HG02798 (cell line): ENCODE data around the gene ARHGAP33.
"Not testable (repeated sequence)": the region's sequence is repeated elsewhere in the genome, so short reads cannot be mapped to it uniquely, and the experiment has no call there.

Source experiments
- ATAC-seq: cut with Tn5 transposase; IDR thresholded peaks from one replicate; pipeline ENCODE4 v1.9.1; 2021; ENCODE audit warnings: mild to moderate bottlenecking; ENCODE audit not compliant: unreplicated experiment, poor library complexity

Gene ARHGAP33

DNA sequence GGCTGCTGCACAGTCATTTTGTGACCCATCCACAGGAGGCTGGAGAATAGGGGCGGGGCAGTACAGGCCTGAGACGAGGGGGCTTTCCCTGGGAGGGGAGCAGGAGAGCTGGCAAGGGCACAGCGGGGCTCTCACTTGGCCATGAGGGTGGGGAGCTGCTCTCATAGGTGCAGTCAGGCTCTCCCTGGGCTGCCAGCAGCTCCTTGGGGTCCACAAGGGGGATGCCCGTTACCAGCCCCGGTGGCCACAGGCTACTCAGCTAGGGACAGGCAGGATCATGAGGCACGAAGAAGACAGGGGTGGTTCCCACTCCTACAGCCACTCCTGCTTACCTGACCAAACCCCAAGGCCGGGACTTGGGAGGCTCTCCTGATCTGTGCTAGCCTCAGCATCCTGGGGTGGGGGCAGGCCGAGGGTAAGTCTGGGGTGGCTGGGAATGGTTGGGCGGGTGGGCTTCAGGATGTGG, 16.5 kb downstream of the ARHGAP33 start:
- no peak for ATAC-seq

DNA sequence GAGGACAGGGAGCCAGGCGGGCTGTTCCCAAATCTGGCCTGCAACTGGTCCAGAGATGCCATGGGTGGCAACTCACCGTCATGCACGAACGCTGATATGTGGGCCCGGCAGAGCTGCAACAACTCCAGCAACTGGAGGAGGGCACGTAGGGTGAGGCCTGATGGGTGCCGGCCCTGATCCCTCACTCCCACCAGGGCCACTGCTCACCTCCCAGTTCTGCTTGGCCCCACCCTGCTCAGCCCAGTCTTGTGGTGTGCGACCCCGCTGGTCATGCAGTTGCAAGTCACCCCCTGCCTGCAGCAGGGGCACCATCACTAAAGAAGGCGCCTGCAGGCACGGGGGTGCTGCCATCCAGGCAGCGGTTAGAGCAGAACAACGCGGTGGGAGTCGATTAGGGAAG, 16.9 kb downstream of the ARHGAP33 start:
- no peak for ATAC-seq

DNA sequence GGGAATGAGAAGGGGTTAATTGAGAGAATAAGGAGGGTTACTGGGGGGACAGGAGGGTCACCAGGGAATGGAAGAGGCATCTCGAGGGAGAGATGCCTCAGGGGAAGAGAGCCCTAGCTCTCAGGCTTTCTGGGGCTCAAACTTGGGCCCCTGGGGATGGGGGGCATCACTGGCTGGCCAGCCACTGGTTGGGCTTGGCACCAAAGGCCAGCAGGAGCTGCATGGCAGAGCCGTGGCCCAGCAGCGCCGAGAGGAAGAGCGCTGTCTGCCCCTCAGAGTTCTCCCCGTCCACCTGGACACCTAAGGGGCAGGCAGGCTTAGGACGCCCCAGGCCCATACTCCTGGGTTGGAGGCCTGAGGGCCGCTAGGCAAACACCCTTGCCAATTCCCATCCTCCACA, 17.5 kb downstream of the ARHGAP33 start:
- no peak for ATAC-seq

DNA sequence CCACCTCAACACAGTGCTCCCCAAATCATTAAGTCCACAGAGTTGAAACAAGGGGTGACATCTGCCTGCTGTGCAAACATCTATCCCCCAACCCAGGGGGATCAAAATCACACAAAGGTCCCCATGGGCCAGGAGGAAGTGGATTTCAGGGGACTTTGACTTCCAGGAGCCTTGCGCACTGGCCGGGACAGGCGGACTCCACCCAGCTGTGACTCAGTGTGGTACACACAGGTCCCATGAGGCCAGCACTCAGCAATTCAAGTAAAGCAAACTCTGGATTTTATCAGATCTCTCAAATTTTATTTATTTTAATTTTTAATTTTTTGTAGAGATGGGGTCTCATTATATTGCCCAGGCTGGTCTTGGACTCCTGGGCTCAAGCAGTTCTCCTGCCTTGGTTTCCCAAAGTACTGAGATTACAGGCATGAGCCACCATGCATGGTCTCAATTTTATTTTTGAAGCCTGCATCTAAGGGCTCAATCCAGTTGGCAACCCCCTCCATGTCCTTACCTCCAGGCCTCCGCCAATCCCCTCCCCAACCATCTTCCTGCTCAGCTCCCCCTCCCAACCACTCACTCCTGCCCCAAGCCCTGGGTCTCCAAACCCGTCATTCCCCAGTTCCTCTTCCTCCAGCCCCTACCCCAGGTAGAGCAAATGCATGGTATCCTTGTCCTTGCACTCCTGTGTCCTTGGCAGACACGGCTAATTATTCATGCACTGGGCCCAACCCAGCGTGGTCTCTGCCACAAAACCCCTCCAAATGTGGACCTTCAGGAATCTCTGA, 18.2 kb downstream of the ARHGAP33 start:
- no peak for ATAC-seq

DNA sequence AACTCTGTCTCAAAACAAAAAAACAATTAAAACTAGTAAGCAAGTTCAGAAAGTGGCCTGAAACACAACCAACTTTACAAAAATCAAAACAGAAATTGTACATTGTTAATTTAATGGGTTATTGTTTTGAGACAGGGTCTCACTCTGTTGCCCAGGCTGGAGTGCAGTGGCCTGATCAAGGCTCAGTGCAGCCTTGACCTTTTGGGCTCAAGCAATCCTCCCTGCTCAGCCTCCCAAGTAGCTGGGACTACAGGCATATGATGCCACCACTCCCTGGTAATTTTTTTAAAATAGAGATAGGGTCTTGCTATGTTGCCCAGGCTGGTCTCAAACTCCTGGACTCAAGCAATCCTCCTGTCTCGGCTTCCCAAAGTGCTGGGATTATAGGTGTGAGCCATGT, 20.2 kb downstream of the ARHGAP33 start:
- ATAC-seq, result not testable (repeated sequence)

DNA sequence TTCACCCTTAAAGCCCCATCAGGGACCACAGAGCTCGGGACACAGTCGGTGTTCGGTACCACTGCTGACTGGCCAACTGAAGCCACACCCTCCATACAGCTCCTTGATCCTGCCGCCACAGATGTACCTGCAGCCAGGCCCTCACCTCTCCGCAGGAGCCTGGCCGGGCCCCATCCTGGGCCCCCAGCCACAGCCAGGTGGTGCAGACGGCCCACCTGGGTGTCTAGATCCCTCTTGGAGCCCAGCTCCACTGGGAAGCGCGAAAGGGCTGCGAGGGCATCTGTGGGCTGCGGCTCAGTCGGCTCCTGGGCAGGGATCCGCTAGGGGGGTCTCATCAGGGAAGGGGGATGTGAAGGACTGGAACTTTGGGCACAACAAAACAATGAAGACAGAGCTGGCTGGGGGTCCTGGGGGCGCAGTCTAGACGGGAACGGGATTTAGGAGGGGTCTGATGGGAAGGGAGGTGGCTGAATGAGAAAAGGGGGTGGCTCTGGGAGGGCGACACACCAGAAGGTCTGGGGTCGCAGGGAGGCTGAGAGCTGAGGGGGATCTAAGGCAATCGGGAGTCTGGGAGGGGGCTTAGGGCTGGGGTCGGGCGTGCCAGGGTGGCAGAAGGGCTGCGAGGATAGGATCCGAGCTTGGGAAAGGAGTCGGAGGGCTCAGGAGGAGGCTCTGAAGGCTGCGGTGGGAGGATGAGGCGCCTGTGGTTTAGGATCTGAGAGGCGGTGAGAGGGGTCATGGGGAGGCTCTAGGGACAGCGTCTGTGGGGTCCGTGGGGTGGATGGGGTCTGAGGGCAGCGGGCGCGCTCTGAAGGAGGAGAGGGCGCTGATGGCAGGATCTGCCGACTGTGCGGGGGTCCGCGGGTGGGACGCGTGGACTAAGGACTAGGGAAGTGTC, 21.5 kb downstream of the ARHGAP33 start:
- no peak for ATAC-seq

DNA sequence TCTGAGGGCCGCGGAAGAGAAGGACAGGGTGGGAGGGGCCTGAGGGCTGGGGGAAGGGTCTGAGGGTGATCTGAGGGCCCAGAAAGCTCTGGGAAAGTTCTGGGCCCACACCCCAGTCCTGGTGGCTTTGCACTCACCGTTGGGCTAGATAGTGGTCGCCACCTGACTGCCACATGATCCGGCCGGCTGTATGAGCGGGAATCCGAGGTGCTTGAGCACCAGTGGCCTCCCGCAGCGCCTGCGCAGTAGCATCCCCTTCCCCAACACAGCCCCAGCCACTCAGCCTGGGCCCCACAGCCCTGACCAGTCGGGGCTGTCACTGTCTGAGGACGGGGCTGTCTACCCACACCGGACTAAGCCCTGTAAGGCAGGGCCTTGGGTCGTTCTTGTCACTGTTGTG, 22.3 kb downstream of the ARHGAP33 start:
- ATAC-seq, result no peak

DNA sequence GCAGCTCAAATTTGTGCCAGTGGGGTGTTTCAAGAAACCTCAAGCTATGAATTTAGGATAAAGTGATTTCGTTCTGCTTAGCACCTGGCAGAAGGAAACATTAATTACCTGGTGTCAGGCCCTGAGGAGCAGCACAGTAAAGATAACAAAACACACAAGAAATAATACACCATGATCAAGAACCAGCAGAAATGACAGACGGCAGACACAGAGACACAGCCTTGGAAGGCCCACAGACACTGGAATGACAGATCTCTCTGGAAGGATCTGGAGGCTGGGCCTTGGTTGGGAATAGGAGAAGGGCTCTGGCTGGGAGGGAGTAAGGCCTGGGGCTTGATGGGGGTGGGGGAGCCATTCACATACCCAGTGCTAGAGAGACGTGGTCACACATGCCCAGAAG, 26.5 kb downstream of the ARHGAP33 start:
- ATAC-seq, result no peak

DNA sequence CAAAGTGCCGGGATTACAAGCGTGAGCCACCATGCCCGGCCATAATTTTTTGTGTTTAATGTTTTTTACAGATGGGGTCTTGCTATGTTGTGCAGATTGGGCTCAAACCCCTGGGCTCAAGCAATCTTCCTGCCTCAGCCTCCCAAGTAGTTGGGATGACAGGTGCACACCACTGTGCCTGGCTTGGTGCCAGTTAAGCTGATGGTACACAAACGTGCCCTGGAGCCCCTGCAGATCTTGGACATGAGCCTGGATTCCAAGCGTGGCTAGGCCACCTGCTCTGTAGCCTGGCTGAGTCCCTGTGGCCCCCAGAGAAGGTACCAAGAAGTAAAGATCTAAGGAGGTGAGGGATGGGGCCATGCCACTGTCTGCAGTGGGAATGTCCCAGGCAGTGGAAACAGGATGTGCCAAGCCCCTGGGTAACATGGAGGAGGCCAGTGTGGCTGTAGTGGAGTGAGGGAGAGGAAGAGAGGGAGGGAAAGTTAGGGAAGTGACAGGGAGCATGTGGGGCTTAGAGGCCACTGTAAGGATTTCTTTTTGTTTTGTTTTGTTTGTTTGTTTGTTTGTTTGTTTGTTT, 30.2 kb downstream of the ARHGAP33 start:
- no peak for ATAC-seq

DNA sequence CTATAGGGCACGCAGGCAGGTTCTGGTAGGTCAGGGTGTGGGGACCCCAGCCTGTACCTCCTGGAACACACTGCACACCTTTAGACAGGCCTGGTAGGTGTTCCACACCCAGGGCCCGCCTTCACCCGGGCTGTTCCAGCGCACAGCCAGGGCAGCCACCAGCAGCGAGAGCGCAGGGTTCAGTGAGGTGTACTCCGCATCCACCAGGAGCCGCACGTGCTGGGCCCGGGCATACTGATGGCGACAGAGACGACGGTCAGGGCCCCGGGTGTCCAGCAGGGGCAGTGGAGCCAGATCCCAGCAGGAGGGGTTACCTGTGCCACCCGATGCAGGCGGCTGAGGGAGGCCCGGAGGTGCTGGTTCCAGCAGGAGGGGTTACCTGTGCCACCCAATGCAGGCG, 31.2 kb downstream of the ARHGAP33 start:
- no peak for ATAC-seq

DNA sequence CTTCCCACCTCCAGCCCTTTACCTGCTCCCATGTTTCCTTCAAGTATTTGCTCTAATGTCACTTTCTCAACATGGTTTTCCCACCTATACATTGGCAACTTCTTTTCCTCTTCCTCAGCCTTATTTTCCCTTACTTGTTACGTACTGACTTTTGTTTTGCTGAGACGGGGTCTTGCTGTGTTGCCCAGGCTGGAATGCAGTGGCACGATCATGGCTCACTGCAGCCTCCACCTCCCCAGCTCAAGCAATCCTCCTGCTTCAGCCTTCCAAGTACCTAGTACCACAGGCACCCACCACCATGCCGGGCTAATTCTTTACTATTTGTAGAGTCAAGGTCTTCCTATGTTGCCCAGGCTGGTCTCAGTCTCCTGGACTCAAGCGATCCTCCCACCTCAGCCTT, 32.3 kb downstream of the ARHGAP33 start:
- no peak for ATAC-seq

DNA sequence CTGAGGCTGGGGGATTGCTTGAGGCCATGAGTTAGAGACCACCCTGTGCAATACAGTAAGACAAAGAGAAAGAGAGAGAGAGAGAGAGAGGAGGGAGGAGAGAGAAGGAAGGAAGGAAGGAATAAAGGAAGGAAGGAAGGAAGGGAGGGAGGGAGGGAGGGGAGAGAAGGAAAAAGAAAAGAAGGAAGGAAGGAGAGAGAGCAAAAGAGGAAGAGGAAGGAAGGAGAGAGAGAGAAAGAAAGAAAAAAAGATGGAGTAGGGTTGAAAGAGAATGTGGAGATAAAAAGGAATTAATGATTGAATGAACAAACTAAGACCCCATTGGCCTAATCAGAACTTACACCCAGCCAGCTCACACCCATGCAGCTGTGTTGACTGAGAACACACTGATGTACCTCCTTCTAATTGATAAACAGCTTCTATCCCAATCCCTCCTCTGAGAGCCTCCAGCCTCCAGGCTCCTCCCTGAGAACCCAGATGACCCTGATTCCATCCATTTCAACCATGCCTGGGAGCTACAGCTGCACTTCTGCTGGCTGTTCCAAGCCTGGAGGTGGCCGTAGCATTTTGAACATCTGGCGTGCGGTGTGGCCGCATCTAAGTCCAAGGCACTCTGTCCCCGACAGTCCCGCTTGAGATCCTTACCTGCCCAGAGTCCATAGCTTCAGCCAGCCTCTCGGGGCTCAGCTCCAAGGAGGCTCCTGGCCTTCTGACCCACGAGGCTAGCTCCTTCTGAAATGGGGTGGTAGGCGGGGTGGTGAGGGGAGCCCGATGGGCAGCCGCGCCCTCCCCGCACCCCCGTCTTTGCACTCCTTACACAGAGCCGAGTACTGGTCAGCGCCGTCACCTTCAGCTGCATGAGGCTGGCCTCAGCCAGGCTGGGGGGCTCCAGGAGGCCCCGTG, 36.2 kb downstream of the ARHGAP33 start:
- ATAC-seq, result no peak

DNA sequence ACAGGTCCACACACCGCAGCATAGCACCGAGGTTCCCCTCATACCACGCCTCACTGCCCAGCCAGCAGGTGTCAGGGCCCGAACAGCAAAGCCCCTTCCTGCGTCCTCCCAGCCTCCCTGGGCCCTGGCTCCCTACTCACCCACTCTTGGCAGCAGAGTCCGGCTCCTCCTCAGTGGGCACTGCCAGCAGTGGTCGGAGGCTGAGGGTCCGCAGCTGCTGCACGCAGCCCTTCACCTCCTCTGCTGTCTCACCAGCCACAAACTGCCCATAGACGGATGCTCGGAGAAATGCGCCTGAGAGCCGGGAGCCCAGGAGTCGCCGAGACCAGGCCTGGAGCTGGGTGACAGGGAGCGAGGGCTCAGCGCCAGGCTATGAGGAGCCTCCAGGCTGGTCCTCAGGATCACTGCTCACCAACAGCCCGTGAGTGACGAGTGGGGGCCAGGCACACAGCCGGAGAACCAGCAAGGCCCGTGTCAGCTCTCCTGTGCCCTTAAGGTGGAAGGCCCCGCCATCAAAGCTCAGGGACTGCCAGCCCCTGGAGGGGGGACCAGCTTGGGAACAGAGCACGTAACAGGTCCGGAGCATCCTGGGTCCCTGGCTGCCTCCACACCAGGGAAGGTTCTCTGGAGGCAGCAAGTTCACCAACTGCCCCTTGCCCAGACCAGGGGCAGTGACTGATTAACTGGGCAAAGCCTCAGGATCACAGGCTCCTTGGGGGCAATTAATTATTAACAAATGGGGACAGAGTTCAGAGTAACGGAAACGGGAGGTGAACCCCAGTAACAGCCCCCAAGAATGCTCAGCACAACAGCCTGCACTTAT, 37.1 kb downstream of the ARHGAP33 start, which contains the start of gene PRODH2:
TSS of gene PRODH2 (minus strand) at position 626 of the 823 bp plus-strand sequence. CDS start at position 586, 40 bp downstream.
- no peak for ATAC-seq

DNA sequence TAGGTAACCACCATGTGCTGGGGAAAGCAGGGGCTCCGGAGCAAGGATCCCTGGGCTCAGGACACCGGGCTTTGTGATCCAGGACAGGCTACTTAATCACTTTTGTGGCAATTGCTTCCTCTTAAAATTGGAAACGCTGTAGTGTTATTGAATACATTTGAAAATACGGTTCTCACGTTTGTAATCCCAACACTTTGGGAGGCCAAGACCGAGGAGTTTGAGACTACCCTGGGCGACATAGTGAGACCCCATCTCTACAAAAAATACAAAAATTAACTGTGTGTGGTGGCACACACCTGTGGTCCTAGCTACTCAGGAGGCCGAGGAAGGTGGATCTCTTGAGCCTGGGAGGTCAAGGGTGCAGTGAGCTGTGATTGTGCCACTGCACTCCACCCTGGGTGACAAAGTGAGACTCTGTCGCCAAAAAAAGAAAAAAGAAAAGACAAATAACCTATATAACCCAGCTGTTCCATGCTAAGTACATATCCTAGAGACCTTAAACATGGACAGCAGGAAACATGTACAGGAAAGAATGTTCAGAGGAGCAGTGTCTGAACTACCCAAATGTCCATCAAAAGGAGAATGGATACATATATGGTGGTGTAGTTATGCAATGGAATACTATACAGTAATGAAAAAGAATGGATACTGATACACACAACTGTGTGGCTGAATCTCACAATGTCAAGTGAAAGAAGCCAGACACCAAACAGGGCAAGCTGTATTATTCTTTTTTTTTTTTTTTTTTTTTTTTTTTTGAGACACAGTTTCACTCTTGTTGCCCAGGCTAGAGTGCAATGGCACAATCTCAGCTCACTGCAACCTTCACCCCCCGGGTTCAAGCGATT, 37.9 kb downstream of the ARHGAP33 start:
- no peak for ATAC-seq

DNA sequence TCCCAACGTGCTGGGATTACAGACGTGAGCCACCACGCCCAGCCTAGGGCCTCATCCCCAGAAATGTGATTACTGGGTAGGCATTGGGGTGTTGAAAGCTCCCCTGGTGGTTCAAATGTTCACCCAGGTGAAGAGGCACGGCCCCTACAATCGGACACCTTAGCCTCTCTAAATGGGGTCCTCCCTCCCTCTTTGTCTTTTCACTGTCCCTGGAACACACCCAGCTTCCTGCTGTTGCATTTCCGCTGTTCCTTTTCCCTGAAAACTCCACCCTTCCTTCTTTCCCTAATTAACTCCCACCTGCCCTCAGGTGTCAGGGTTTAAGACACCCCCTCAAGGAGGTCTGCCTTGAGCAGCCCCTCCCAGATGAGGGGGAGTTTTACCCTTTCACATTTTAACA, 40.9 kb downstream of the ARHGAP33 start:
- no peak for ATAC-seq

DNA sequence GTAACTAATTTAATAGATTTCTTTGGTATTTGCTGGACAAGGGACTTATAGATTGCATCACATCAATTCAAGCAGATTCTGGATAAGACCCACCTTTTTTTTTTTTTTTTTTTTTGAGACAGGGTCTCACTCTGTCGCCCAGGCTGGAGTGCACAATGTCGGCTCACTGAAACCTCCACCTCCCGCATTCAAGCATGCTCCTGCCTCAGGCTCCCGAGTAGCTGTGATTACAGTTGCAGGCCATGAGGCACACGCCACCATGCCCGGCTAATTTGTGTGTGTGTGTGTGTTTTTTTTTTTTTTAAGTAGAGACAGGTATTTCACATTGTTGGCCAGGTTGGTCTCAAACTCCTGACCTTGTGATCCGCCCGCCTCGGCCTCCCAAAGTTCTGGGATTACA, 41.5 kb downstream of the ARHGAP33 start:
- no peak for ATAC-seq

DNA sequence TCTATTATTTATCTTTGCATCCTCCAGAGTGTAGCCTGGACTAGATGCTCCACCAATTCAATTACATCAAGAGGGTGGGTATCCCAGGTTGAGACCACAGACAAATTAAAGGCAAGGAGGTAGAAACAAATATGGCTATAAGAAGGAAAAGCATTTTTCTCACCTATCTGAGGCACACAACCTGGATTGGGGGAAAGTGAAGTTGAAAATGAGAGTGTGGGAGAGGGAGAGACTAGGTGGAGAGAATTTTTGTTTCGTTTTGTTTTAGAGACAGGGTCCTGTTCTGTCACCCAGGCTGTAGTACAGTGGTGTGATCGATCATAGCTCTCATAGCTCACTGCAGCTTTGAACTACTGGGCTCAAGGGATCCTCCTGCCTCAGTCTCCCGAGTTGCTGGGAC, 43.1 kb downstream of the ARHGAP33 start:
- ATAC-seq, result no peak

DNA sequence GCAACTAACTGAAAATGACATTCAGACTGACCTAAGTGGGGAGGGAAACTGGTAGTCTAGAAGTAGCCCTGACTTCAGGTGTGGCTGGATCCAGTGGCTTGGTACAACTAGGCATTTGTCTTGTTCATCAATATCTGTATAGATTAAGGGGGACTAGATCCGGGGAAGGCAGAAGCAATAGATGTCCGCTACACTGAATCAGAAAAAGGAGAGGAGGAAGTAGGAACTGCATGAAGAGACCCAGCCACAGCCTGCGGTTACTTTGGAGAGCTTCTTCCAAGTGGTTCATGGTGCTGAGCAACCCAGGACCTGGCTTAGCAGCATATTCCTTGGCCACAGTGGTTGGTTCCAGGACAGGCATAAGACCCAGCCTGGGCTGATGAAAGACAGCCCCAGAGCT, 47.2 kb downstream of the ARHGAP33 start:
- ATAC-seq, result no peak
